Non-pigmented ciliary epithelial cell (primary cell): ENCODE measurements around the gene NPAT.
"Not testable (repeated sequence)": the region's sequence is repeated elsewhere in the genome, so short reads cannot be mapped to it uniquely, and the experiment has no call there.

Experiments used
- DNase-seq: peaks from one replicate; pipeline ENCODE4 v3.0.0-alpha.2; 2010; ENCODE audit warnings: low read depth

Gene NPAT

GRCh38 chr11:108218912-108219783, 3.3 kb downstream of the NPAT start:
- no peak for DNase-seq

- DNase-seq = no peak
Observed at GRCh38 chr11:108218455-108218854, 4.0 kb downstream of the NPAT start.

- no peak for DNase-seq
Observed at GRCh38 chr11:108216988-108217387, 5.5 kb downstream of the NPAT start.

GRCh38 chr11:108213784-108214183, 8.7 kb downstream of the NPAT start:
- DNase-seq = no peak

- no peak for DNase-seq
Observed at GRCh38 chr11:108210441-108210840, 12.0 kb downstream of the NPAT start.

- no peak for DNase-seq
Observed at GRCh38 chr11:108207683-108208060, 14.8 kb downstream of the NPAT start.

GRCh38 chr11:108206969-108207682, 15.3 kb downstream of the NPAT start:
- DNase-seq = no peak

- DNase-seq = no peak
Observed at GRCh38 chr11:108206171-108206570, 16.3 kb downstream of the NPAT start.

- no peak for DNase-seq
Observed at GRCh38 chr11:108204929-108205499, 17.4 kb downstream of the NPAT start.

GRCh38 chr11:108204376-108204775, 18.1 kb downstream of the NPAT start:
- DNase-seq = no peak

GRCh38 chr11:108203075-108203474, 19.4 kb downstream of the NPAT start:
- no peak for DNase-seq

GRCh38 chr11:108199446-108200321, 22.8 kb downstream of the NPAT start:
- DNase-seq = peak; percentile 26

- no peak for DNase-seq
Observed at GRCh38 chr11:108198833-108199232, 23.6 kb downstream of the NPAT start.

- no peak for DNase-seq
Observed at GRCh38 chr11:108197351-108197750, 25.1 kb downstream of the NPAT start.

- no peak for DNase-seq
Observed at GRCh38 chr11:108196901-108197300, 25.5 kb downstream of the NPAT start.

- DNase-seq = no peak
Observed at GRCh38 chr11:108193725-108194124, 28.7 kb downstream of the NPAT start.

GRCh38 chr11:108177570-108177969, 44.9 kb downstream of the NPAT start:
- DNase-seq = no peak

- DNase-seq = no peak
Observed at GRCh38 chr11:108170184-108170583, 52.3 kb downstream of the NPAT start.

- DNase-seq = no peak
Observed at GRCh38 chr11:108167624-108168023, 54.8 kb downstream of the NPAT start.

- not testable (repeated sequence) for DNase-seq
Observed at GRCh38 chr11:108162878-108163277, 59.6 kb downstream of the NPAT start.

GRCh38 chr11:108160970-108161566, 61.4 kb downstream of the NPAT start:
- DNase-seq = no peak

- DNase-seq = no peak
Observed at GRCh38 chr11:108154591-108154990, 67.8 kb downstream of the NPAT start.
